Esophagus squamous epithelium (tissue), 5 donors: ENCODE data around the gene CCT8. TPM values are rescaled to one million over a fixed set of nuclear protein-coding genes. Genes with fewer than 3 reads are reported as not detected.

Source experiments
- DNase-seq: peaks from one replicate; lab custom pipeline; 2025; lab: John Stamatoyannopoulos, UW
- H3K27ac ChIP-seq, 4 donors: fragments of 200-600 bp; sonication (generic); one replicate each; pipeline ENCODE4 v1.5.1; 2016 to 2019; ENCODE audit warnings: mild to moderate bottlenecking in 1 of 4
- H3K27me3 ChIP-seq, 4 donors: fragments of 200-600 bp; sonication (generic); 1 replicate in 3 of 4; 2 replicates in 1 of 4; pipeline versions ENCODE4 v1.5.1 to v1.6.0; 2017 to 2021; ENCODE audit warnings: antibody characterized with exemption in 1 of 4
- H3K36me3 ChIP-seq, 3 donors: fragments of 200-600 bp; sonication (generic); one replicate each; pipeline ENCODE4 v1.5.1; 2016 to 2019
- H3K4me1 ChIP-seq, 3 donors: fragments of 200-600 bp; sonication (generic); one replicate each; pipeline ENCODE4 v1.5.1; 2017 to 2019
- H3K4me3 ChIP-seq, 4 donors: fragments of 200-600 bp; sonication (generic); 1 replicate in 3 of 4; 2 replicates in 1 of 4; pipeline ENCODE4 v1.5.1; 2016 to 2019; ENCODE audit warnings: mild to moderate bottlenecking in 2 of 4, moderate library complexity in 1 of 4
- H3K9me3 ChIP-seq, 3 donors: fragments of 200-600 bp; sonication (generic); one replicate each; pipeline ENCODE4 v1.5.1; 2016 to 2019
- POLR2A ChIP-seq, 4 donors: fragments of 450-650 bp; IDR thresholded peaks; one replicate each; pipeline ENCODE4 v1.6.1; 2017; ENCODE audit warnings: antibody characterized with exemption in 4 of 4, mild to moderate bottlenecking in 4 of 4, moderate library complexity in 3 of 4
- WGBS, 2 donors: methylation state at CpG; one replicate each; pipeline ENCODE4 v1.1.5; 2018; 5-methylcytosine and 5-hydroxymethylcytosine counted together
- intact Hi-C: fragments of 100-400 bp; cut with DNase I; formaldehyde crosslinking; loops from one replicate; pipeline ENCODE4 v1.15.0; 2022
- total RNA-seq, 4 donors: library from RNA; depleted of rRNA; stranded (reverse); fragments of >200 nt; gene quantifications; one replicate each; pipeline ENCODE4 v1.1.0, GENCODE V29; 2016
- TF ChIP-seq, protein P1 (sequence below), 6 experiments: fragments of 450-650 bp in 4 of 6; fragments of 200-600 bp in 2 of 6; sonication (generic) in 2 of 6; IDR thresholded peaks; one replicate each; pipeline ENCODE4 v1.5.1; 2016 to 2019; ENCODE audit warnings: antibody characterized with exemption in 6 of 6, mild to moderate bottlenecking in 4 of 6, moderate library complexity in 4 of 6
- donor health status: DM: yes; HTN: yes; CAD: no.

The CCT8 gene
- total RNA-seq, 4 donors from 2014 or later = 69.5 to 170 (median 133) TPM

DNA sequence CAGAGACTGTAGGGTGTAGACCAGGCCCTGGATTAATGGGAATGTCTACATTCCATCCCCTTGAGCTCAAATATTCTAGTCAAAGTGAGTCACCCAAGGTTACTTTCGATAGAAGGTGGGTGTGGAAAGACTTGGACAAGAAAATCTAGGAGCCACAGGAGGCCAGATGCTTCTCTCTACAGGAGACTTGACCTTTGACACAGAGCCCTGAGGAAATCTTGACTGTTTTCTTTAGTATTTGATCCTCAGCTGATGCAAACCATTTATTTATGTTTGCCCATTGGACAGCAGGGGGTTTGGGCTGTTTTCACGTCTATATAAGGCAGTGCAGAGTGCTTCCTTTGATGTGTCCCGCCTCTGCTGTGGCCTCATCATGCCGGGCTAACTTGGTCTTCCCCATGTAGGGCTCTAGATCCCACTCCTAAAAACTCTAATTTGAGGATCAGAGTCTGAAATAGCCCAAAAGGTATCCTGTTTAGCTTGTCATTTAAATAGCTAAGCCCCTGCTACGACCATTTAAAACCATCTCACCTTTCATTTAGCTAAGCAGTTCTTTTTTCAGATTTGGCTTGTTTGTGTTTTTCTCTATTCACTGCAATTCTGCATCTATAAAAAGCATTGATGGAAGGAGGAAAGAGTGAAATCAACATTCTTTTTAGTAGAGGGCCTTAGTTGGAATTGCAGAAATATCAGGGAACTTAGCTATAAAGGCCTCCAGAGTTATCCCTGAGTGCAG, 41.5 kb upstream of the CCT8 start:
- 60 to 78% methylated on average over 5 of the region's 5 CpGs for WGBS, 2 donors
- Histone ChIP-seq H3K27me3 (no peaks in the 10 kb centered on the region), H3K9me3 (no peaks in the 10 kb centered on the region), H3K27ac (no peak overlapping the region), H3K36me3 (no peaks in the 10 kb centered on the region), H3K4me1 (no peaks in the 10 kb centered on the region), H3K4me3 (no peak overlapping the region)
- intact Hi-C loops = no loop called here
- TF ChIP-seq, protein P1, sequence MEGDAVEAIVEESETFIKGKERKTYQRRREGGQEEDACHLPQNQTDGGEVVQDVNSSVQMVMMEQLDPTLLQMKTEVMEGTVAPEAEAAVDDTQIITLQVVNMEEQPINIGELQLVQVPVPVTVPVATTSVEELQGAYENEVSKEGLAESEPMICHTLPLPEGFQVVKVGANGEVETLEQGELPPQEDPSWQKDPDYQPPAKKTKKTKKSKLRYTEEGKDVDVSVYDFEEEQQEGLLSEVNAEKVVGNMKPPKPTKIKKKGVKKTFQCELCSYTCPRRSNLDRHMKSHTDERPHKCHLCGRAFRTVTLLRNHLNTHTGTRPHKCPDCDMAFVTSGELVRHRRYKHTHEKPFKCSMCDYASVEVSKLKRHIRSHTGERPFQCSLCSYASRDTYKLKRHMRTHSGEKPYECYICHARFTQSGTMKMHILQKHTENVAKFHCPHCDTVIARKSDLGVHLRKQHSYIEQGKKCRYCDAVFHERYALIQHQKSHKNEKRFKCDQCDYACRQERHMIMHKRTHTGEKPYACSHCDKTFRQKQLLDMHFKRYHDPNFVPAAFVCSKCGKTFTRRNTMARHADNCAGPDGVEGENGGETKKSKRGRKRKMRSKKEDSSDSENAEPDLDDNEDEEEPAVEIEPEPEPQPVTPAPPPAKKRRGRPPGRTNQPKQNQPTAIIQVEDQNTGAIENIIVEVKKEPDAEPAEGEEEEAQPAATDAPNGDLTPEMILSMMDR (IDR thresholded peaks at IDR 0.05) = no peak
- no peak for TF ChIP-seq POLR2A (IDR thresholded peaks at IDR 0.05)
- DNase-seq = no peak

DNA sequence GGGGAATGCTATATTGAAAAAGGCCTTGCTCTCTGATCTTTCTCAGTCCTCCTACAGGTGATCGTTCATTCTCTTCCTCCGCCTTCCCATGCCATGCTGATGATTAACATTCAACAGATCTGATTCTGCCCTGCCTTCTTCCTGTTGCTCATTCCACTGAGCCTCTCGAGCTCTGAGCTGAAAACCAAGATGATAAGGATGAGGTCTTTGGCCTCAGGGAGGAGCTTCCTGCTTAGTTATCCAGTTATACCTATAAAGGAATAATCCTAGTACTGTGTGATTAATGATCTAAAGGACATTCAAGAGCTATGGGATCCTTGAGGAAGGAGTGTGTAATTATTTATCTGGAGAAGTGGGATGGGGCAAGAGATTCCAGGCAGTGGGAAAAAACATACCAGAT, 31.8 kb upstream of the CCT8 start:
- Histone ChIP-seq H3K4me3 (no peak overlapping the region), H3K27ac (no peak overlapping the region), H3K36me3 (peaks cover 0 to 8% (median 0%) of the 10 kb centered on the region in 3 donors), H3K4me1 (no peaks in the 10 kb centered on the region), H3K9me3 (no peaks in the 10 kb centered on the region), H3K27me3 (no peaks in the 10 kb centered on the region)
- WGBS, 2 donors = 63 to 83% methylated on average over 3 of the region's 3 CpGs
- no peak for DNase-seq
- TF ChIP-seq POLR2A (IDR thresholded peaks at IDR 0.05) = no peak
- TF ChIP-seq, protein P1 (IDR thresholded peaks at IDR 0.05) = no peak
- intact Hi-C loops = no loop called here

DNA sequence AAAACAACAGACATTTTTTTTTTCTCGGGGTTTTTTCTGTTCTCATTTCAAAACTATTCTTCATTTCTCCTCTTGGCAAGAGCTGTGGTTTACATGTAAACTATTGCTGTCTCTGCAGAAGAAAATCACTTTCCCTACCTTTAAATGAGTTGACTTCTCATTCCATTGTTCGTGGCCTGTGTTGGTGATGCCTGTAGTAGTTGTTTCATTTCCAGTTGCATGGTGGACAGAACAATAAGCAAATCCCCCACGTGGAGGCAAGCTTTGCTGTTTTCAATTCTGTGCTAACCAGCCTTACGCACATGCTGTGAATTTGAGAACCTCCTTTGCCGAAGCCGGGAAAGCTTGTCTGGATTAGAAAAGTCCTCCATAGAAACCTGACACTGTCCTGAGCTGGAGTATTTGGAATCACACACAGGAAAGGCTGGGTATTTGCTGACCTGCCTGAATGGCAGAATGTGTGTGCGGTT, 30.8 kb upstream of the CCT8 start:
- no peaks in the 10 kb centered on the region for H3K27me3 ChIP-seq
- H3K9me3 ChIP-seq = no peaks in the 10 kb centered on the region
- no peaks in the 10 kb centered on the region for H3K4me1 ChIP-seq
- TF ChIP-seq, protein P1 (IDR thresholded peaks at IDR 0.05) = no peak
- TF ChIP-seq POLR2A (IDR thresholded peaks at IDR 0.05) = no peak
- 56 to 63% methylated on average over 6 to 7 of the region's 7 CpGs for WGBS, 2 donors
- H3K27ac ChIP-seq = no peak overlapping the region
- H3K4me3 ChIP-seq = no peak overlapping the region
- no peak for DNase-seq
- intact Hi-C loops = no loop called here
- peaks cover 0 to 8% (median 0%) of the 10 kb centered on the region in 3 donors for H3K36me3 ChIP-seq

DNA sequence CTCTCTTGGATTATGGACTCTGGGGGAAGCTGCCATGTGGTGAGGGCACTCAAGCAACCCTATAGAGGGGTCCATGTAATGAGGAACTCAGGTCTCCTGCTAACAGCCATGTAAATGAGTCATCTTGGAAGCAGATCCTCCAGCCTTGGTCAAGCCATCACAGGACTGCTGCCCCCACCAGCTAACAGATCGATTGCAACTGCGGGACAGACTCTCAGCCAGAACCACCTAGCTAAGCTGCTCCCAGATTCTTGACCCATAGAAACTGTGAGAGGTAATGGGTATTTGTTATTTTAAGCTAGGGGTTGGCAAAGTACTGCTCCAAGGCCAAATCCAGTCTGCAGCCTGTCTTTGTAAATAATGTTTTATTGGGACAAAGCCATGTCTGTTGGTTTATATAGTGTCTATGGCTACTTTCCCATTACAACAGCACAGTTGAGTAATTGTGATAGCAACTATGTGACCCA, 29.4 kb upstream of the CCT8 start:
- DNase-seq = no peak
- Histone ChIP-seq H3K4me1 (no peaks in the 10 kb centered on the region), H3K27ac (no peak overlapping the region), H3K9me3 (no peaks in the 10 kb centered on the region), H3K4me3 (no peak overlapping the region), H3K36me3 (peaks cover 0 to 8% (median 0%) of the 10 kb centered on the region in 3 donors), H3K27me3 (no peaks in the 10 kb centered on the region)
- WGBS, 2 donors = 87 to 90% methylated on average over 2 of the region's 2 CpGs
- TF ChIP-seq, protein P1 (IDR thresholded peaks at IDR 0.05) = no peak
- no peak for TF ChIP-seq POLR2A (IDR thresholded peaks at IDR 0.05)
- intact Hi-C loops = no loop called here

DNA sequence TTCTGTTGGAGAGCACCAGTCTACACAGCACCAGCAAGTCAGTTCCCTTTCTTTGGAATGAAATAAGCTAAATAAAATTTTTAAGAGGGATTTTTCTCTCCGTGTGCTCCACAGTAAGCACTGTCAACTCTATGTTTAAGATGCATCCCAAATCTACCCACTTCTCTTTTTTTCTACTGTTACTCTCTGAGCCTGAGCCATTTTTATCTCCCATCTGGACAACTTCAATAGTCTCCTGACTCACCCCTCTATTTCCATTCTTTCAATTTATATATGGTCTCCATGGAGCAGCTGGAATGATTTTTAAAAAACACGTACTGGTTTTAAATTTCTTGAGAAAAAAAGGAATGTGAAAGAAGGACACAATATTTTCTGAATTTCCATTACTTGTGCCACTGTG, 24.7 kb upstream of the CCT8 start:
- intact Hi-C loops = no loop called here
- Histone ChIP-seq H3K36me3 (peaks cover 0 to 7% (median 0%) of the 10 kb centered on the region in 3 donors), H3K4me3 (no peak overlapping the region), H3K9me3 (no peaks in the 10 kb centered on the region), H3K27me3 (no peaks in the 10 kb centered on the region), H3K27ac (no peak overlapping the region), H3K4me1 (no peaks in the 10 kb centered on the region)
- DNase-seq = no peak
- TF ChIP-seq, protein P1 (IDR thresholded peaks at IDR 0.05) = no peak
- no peak for TF ChIP-seq POLR2A (IDR thresholded peaks at IDR 0.05)
- 67 to 75% methylated on average over 2 of the region's 2 CpGs for WGBS, 2 donors
